ENCODE data around the gene FAHD1. TPM values are rescaled to one million over a fixed set of nuclear protein-coding genes. Genes with fewer than 3 reads are reported as not detected.

FAHD1 gene
- total RNA-seq, 2 donors from 2014 or later, result 14.4 to 17.5 TPM

DNA sequence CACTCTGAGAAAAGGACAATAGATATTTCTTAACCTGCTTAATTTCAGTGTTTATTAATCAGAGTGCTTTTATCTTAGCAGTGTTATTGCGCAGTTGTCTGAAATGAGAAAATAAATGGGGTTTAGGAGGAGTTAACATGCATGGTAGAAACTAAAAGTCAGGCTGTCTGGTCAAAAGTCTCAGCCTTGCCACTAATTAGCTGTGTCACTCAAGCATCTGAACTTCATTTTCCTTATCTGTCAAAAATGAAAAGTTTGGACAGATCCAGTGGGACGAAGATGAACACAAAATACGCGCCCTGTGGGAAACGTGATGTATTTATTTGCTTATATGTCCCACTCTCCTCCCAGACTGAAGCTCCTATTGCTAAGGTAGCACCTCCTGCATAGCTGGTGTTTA, 51.2 kb downstream of the FAHD1 start:
- Histone ChIP-seq H3K4me1 (ENCODE audit: control insufficient read depth in 1 of 2, low read depth in 2 of 2) (no peaks in the 10 kb centered on the region), H3K36me3 (no peaks in the 10 kb centered on the region), H3K27ac (no peak overlapping the region), H3K9me3 (no peaks in the 10 kb centered on the region), H3K27me3 (replicated peaks; ENCODE audit: insufficient read depth) (no peaks in the 10 kb centered on the region), H3K4me3 (no peak overlapping the region)
- ATAC-seq (ENCODE audit: insufficient number of reproducible peaks, low FRiP score, low read depth) (no peak), DNase-seq (ENCODE audit: low spot score) (no peak)
- TF ChIP-seq, protein P1, sequence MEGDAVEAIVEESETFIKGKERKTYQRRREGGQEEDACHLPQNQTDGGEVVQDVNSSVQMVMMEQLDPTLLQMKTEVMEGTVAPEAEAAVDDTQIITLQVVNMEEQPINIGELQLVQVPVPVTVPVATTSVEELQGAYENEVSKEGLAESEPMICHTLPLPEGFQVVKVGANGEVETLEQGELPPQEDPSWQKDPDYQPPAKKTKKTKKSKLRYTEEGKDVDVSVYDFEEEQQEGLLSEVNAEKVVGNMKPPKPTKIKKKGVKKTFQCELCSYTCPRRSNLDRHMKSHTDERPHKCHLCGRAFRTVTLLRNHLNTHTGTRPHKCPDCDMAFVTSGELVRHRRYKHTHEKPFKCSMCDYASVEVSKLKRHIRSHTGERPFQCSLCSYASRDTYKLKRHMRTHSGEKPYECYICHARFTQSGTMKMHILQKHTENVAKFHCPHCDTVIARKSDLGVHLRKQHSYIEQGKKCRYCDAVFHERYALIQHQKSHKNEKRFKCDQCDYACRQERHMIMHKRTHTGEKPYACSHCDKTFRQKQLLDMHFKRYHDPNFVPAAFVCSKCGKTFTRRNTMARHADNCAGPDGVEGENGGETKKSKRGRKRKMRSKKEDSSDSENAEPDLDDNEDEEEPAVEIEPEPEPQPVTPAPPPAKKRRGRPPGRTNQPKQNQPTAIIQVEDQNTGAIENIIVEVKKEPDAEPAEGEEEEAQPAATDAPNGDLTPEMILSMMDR (IDR thresholded peaks at IDR 0.05), result no peak

Other genes starting within 250 kb of the FAHD1 start
- gene IFT140, start 215.1 kb upstream of the FAHD1 start, total RNA-seq, result 10 to 100 TPM; 13.7 to 19.2 TPM
- 10 to 100 TPM; 15.0 to 21.4 TPM for gene CRAMP1, start 214.8 kb upstream of the FAHD1 start, total RNA-seq
- gene JPT2, start 148.9 kb upstream of the FAHD1 start, total RNA-seq, result 10 to 100 TPM; 17.1 to 26.1 TPM
- gene MAPK8IP3, start 121.0 kb upstream of the FAHD1 start, total RNA-seq, result 100 to 1,000 TPM; 109 to 111 TPM
- 100 to 1,000 TPM in 1 of 2 donors, 10 to 100 TPM in 1; 68.1 to 165 TPM for gene NME3, start 55.7 kb upstream of the FAHD1 start, total RNA-seq
- 10 to 100 TPM; 23.4 to 29.2 TPM for gene EME2, start 54.4 kb upstream of the FAHD1 start, total RNA-seq
- 10 to 100 TPM; 36.9 to 48.3 TPM for gene MRPS34, start 54.1 kb upstream of the FAHD1 start, total RNA-seq
- gene SPSB3, start 44.6 kb upstream of the FAHD1 start, total RNA-seq, result 10 to 100 TPM; 60.9 to 79.3 TPM
- 10 to 100 TPM; 64.6 to 68.5 TPM for gene NUBP2, start 44.2 kb upstream of the FAHD1 start, total RNA-seq
- under 1 TPM; 0.28 to 0.54 TPM for gene IGFALS, start 33.5 kb upstream of the FAHD1 start, total RNA-seq
- gene HAGH, start 381 bp upstream of the FAHD1 start, total RNA-seq, result 100 to 1,000 TPM in 1 of 2 donors, 10 to 100 TPM in 1; 99.8 to 183 TPM
- not detected for gene MEIOB, start 45.0 kb downstream of the FAHD1 start, total RNA-seq
- not detected for gene HS3ST6, start 91.2 kb downstream of the FAHD1 start, total RNA-seq
- 10 to 100 TPM; 21.2 to 37.6 TPM for gene MSRB1, start 116.0 kb downstream of the FAHD1 start, total RNA-seq
- gene RPL3L, start 127.5 kb downstream of the FAHD1 start, total RNA-seq, result not detected
- gene NDUFB10, start 132.3 kb downstream of the FAHD1 start, total RNA-seq, result 100 to 1,000 TPM; 108 to 197 TPM
- gene RPS2, start 137.6 kb downstream of the FAHD1 start, total RNA-seq, result 100 to 1,000 TPM; 702 to 834 TPM
- gene RNF151, start 139.7 kb downstream of the FAHD1 start, total RNA-seq, result not detected
- 10 to 100 TPM; 22.2 to 44.8 TPM for gene TBL3, start 144.8 kb downstream of the FAHD1 start, total RNA-seq
- gene NOXO1, start 154.3 kb downstream of the FAHD1 start, total RNA-seq, result not detected
- gene GFER, start 157.0 kb downstream of the FAHD1 start, total RNA-seq, result 10 to 100 TPM; 12.4 to 14.6 TPM
- gene SYNGR3, start 162.8 kb downstream of the FAHD1 start, total RNA-seq, result 1 to 10 TPM in 1 of 2 donors, under 1 TPM in 1; 0.49 to 1.5 TPM
- gene ZNF598, start 182.6 kb downstream of the FAHD1 start, total RNA-seq, result 10 to 100 TPM; 65.8 to 68.5 TPM
- not detected for gene NPW, start 192.6 kb downstream of the FAHD1 start, total RNA-seq
- gene NHERF2, start 199.7 kb downstream of the FAHD1 start, total RNA-seq, result 10 to 100 TPM; 66.0 to 84.1 TPM
- 10 to 100 TPM in 1 of 2 donors, 1 to 10 TPM in 1; 7.7 to 13.4 TPM for gene NTHL1, start 220.6 kb downstream of the FAHD1 start, total RNA-seq
- gene TSC2, start 220.8 kb downstream of the FAHD1 start, total RNA-seq, result 100 to 1,000 TPM; 112 to 123 TPM

Measured in thoracic aorta (tissue), 2 donors.